ENCODE measurements around the gene CAVIN2.

DNA sequence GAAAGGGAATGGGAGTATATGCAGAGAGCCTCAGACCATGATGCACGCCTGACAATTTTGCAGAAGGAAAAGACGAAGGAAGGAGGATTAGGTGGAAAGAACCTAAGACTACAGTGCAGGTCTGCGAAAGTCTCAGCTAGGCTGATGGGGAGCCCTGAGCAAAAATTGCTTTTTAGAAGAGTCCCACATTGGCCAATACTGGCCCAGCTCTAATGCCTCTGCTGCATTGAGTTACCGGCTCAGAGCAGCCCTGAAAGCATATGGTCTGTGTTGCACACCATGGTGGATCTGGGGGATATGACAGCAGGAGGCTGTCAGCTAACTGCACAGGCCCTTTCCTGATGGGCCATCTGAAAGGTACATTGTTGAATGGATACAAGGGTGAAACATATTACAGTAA lies 48.3 kb upstream of the CAVIN2 start:
- TF ChIP-seq, protein P1, sequence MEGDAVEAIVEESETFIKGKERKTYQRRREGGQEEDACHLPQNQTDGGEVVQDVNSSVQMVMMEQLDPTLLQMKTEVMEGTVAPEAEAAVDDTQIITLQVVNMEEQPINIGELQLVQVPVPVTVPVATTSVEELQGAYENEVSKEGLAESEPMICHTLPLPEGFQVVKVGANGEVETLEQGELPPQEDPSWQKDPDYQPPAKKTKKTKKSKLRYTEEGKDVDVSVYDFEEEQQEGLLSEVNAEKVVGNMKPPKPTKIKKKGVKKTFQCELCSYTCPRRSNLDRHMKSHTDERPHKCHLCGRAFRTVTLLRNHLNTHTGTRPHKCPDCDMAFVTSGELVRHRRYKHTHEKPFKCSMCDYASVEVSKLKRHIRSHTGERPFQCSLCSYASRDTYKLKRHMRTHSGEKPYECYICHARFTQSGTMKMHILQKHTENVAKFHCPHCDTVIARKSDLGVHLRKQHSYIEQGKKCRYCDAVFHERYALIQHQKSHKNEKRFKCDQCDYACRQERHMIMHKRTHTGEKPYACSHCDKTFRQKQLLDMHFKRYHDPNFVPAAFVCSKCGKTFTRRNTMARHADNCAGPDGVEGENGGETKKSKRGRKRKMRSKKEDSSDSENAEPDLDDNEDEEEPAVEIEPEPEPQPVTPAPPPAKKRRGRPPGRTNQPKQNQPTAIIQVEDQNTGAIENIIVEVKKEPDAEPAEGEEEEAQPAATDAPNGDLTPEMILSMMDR (conservative IDR thresholded peaks at IDR 0.05; ENCODE audit: low read length), result no peak
- TF ChIP-seq EZH2phosphoT487 (IDR thresholded peaks at IDR 0.05; ENCODE audit: borderline replicate concordance, low read depth, low read length), result no peak

Data from OCI-LY7 (cell line).